Endothelial cell (in vitro differentiated cells): ENCODE results near the gene ZGRF1. TPM values are rescaled to one million over a fixed set of nuclear protein-coding genes. Genes with fewer than 3 reads are reported as not detected.

Experiments
- DNase-seq: peaks from one replicate; pipeline ENCODE4 v3.0.0; 2021; ENCODE audit warnings: low spot score
- H3K27ac Mint-ChIP-seq: one replicate; pipeline ENCODE4 v1.8.0; 2021; ENCODE audit warnings: mixed read lengths, inconsistent platforms; ENCODE audit not compliant: unreplicated experiment
- H3K27me3 Mint-ChIP-seq: one replicate; pipeline ENCODE4 v1.8.0; 2021; ENCODE audit warnings: mild to moderate bottlenecking, moderate library complexity, mixed read lengths, inconsistent platforms; ENCODE audit not compliant: unreplicated experiment
- H3K36me3 Mint-ChIP-seq: one replicate; pipeline ENCODE4 v1.8.0; 2021; ENCODE audit warnings: mild to moderate bottlenecking, low read depth, mixed read lengths, inconsistent platforms; ENCODE audit not compliant: unreplicated experiment
- H3K4me1 Mint-ChIP-seq: one replicate; pipeline ENCODE4 v1.8.0; 2021; ENCODE audit warnings: mild to moderate bottlenecking, mixed read lengths, inconsistent platforms; ENCODE audit not compliant: unreplicated experiment
- H3K4me3 Mint-ChIP-seq: one replicate; pipeline ENCODE4 v1.8.0; 2021; ENCODE audit warnings: mild to moderate bottlenecking, mixed read lengths, inconsistent platforms; ENCODE audit not compliant: unreplicated experiment
- H3K9me3 Mint-ChIP-seq: one replicate; pipeline ENCODE4 v1.8.0; 2021; ENCODE audit warnings: mixed read lengths, inconsistent platforms; ENCODE audit not compliant: unreplicated experiment
- total RNA-seq: library from RNA; stranded (reverse); fragmentation: NEBNext Ultra II Directional; extraction: Animal tissue kit (Norgen Biotek cat#: 25700); gene quantifications from one replicate; pipeline ENCODE4 v1.2.1, GENCODE V29; 2021; ENCODE audit not compliant: unreplicated experiment
- TF ChIP-seq, protein P1 (sequence below): fragments of 200-600 bp; sonication (generic); IDR thresholded peaks from one replicate; pipeline ENCODE4 v1.5.0; 2021; ENCODE audit warnings: antibody characterized with exemption; ENCODE audit not compliant: unreplicated experiment

ZGRF1 gene
- total RNA-seq, 1 donor from 2014 or later, result 15.6 TPM

DNA sequence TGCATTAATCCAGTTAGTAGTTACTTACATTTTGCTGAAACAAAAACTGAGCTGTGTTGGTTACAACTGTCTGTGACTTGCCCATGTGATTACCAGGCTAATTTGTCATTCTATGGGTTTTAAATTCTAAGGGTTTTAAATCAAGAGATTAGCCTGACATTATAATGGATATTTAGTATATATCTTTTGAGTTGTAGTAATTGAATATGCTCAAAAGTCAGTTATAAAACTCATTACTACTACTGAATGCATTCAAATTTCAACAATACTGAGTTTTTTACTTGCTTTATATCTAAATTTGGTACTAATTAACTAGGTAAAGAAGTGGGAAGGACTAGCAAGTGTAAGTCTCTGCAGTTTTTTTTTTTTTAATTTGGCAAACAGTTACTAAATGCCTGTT lies 14.9 kb upstream of the ZGRF1 start:
- peaks cover 4% of the 10 kb centered on the region for H3K27me3 Mint-ChIP-seq
- H3K4me1 Mint-ChIP-seq, result peaks cover 21% of the 10 kb centered on the region

DNA sequence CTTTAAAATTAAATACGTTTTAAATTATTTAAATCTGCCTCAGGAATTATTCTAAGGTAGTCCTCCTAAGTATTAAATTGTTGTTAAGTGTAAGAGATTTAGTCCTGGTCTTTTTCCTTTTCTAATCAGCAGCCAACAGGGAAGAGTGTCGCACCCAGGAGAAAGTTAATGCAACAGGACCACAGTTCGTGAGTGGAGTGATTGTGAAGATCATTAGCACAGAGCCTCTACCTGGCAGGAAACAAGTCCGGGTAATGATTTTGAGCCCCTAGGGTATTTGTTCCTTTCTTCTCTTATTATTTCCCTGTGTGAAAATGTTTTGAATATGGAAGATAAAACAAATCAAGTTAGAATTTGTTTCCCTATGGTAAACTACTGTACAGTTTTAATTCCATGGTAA lies 13.6 kb upstream of the ZGRF1 start:
- no peak for DNase-seq
- H3K4me1 Mint-ChIP-seq, result peaks cover 20% of the 10 kb centered on the region
- H3K36me3 Mint-ChIP-seq, result peaks cover 8% of the 10 kb centered on the region
- no peaks in the 10 kb centered on the region for H3K9me3 Mint-ChIP-seq
- H3K27ac Mint-ChIP-seq, result peak overlapping the region; percentile 81
- TF ChIP-seq, protein P1, sequence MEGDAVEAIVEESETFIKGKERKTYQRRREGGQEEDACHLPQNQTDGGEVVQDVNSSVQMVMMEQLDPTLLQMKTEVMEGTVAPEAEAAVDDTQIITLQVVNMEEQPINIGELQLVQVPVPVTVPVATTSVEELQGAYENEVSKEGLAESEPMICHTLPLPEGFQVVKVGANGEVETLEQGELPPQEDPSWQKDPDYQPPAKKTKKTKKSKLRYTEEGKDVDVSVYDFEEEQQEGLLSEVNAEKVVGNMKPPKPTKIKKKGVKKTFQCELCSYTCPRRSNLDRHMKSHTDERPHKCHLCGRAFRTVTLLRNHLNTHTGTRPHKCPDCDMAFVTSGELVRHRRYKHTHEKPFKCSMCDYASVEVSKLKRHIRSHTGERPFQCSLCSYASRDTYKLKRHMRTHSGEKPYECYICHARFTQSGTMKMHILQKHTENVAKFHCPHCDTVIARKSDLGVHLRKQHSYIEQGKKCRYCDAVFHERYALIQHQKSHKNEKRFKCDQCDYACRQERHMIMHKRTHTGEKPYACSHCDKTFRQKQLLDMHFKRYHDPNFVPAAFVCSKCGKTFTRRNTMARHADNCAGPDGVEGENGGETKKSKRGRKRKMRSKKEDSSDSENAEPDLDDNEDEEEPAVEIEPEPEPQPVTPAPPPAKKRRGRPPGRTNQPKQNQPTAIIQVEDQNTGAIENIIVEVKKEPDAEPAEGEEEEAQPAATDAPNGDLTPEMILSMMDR, result no peak
- peaks cover under 1% of the 10 kb centered on the region for H3K27me3 Mint-ChIP-seq
- peak overlapping the region; percentile 22 for H3K4me3 Mint-ChIP-seq

More for the DNA sequence above, 14.9 kb upstream of the ZGRF1 start:
- Mint-ChIP-seq H3K9me3 (no peaks in the 10 kb centered on the region), H3K4me3 (no peak overlapping the region), H3K27ac (no peak overlapping the region), H3K36me3 (peaks cover 11% of the 10 kb centered on the region)
- DNase-seq, result no peak
- TF ChIP-seq, protein P1, result no peak

- Mint-ChIP-seq H3K27me3 (no peaks in the 10 kb centered on the region), H3K27ac (peak overlapping the region; percentile 74), H3K4me3 (no peak overlapping the region), H3K4me1 (peaks cover 19% of the 10 kb centered on the region), H3K36me3 (peaks cover 7% of the 10 kb centered on the region), H3K9me3 (no peaks in the 10 kb centered on the region)
- DNase-seq, result no peak
- TF ChIP-seq, protein P1, result no peak
Observed at GRCh38 chr4:112649055-112649408, 12.3 kb upstream of the ZGRF1 start.

DNA sequence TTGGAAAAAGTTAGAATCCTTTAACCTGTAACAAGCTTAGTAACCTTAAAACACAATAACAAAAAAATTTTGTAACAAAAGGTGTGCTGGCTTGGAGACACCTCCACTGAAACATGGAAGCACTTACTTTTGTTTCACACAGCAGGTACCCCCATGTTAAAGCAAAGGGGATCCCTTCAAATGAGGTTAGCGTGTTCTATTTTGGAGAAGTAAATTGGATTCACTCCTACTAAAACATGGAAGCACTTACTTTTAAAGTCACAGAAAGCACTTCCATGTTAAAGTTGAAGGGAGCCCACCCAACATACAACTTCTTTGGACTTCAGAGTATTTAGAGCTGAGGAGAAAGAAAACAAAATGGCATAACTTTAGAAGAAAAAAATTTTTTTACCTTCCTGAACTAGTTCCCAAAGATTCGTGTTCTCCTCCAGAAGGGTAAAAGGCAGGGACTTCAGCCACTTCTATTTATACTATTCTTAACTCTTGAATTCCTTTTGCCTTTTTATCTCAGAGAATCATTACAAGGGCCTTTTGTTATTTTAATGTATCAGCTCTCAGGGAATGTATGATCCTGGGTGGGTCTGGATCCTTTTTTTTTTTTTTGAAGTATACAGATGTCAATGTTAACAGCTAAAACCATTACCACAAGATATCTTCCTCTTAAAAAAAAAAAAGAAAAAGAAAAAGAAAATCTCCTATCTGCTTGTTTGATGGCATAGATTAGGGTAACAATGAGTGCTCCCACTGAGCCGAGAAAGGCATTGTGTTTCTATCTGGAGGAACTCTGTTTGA lies 11.8 kb upstream of the ZGRF1 start:
- TF ChIP-seq, protein P1, result no peak
- Mint-ChIP-seq H3K4me3 (no peak overlapping the region), H3K4me1 (peaks cover 19% of the 10 kb centered on the region), H3K27me3 (no peaks in the 10 kb centered on the region), H3K9me3 (no peaks in the 10 kb centered on the region), H3K27ac (peak overlapping the region; percentile 74), H3K36me3 (peaks cover 7% of the 10 kb centered on the region)
- no peak for DNase-seq

DNA sequence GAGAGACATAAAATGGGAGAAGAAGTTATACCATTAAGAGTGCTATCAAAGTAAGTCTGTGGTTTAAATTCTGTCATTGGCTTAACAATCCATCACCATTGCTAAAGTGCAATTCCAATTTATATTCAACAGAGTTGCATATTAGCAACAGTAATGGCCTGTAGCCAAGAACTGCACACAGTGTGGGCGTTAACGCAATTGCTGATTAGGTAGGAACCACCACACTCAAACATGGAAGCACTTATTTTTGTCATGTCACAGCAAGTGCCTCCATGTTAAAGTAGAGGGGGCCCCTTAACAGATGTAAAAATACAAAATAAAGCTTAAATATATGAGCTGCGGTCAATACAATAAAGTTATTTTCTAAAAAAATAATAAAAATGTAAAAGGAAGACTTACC lies 11.1 kb upstream of the ZGRF1 start:
- H3K9me3 Mint-ChIP-seq, result no peaks in the 10 kb centered on the region
- H3K36me3 Mint-ChIP-seq, result peaks cover 7% of the 10 kb centered on the region
- no peak overlapping the region for H3K27ac Mint-ChIP-seq
- H3K27me3 Mint-ChIP-seq, result peaks cover 2% of the 10 kb centered on the region
- H3K4me1 Mint-ChIP-seq, result peaks cover 19% of the 10 kb centered on the region
- TF ChIP-seq, protein P1, result no peak
- no peak for DNase-seq
- H3K4me3 Mint-ChIP-seq, result no peak overlapping the region
